Osteocyte (in vitro differentiated cells): ENCODE results near the gene SULT1C2. TPM values are rescaled to one million over a fixed set of nuclear protein-coding genes. Genes with fewer than 3 reads are reported as not detected.

ENCODE experiments used
- DNase-seq: peaks from one replicate; pipeline ENCODE4 v3.0.0; 2021; ENCODE audit warnings: mixed read lengths; ENCODE audit not compliant: unreplicated experiment; ENCODE audit errors: extremely low spot score
- H3K27ac Mint-ChIP-seq: one replicate; pipeline ENCODE4 v1.8.0; 2021; ENCODE audit warnings: mild to moderate bottlenecking, mixed read lengths; ENCODE audit not compliant: unreplicated experiment
- H3K27me3 Mint-ChIP-seq: one replicate; pipeline ENCODE4 v1.8.0; 2021; ENCODE audit warnings: mixed read lengths; ENCODE audit not compliant: unreplicated experiment
- H3K36me3 Mint-ChIP-seq: one replicate; pipeline ENCODE4 v1.8.0; 2021; ENCODE audit warnings: mixed read lengths; ENCODE audit not compliant: unreplicated experiment
- H3K4me1 Mint-ChIP-seq: one replicate; pipeline ENCODE4 v1.8.0; 2021; ENCODE audit warnings: mixed read lengths; ENCODE audit not compliant: unreplicated experiment
- H3K4me3 Mint-ChIP-seq: one replicate; pipeline ENCODE4 v1.8.0; 2021; ENCODE audit warnings: mild to moderate bottlenecking, moderate library complexity, mixed read lengths; ENCODE audit not compliant: unreplicated experiment
- H3K9me3 Mint-ChIP-seq: one replicate; pipeline ENCODE4 v1.8.0; 2021; ENCODE audit warnings: mixed read lengths; ENCODE audit not compliant: unreplicated experiment
- total RNA-seq: library from RNA; stranded (reverse); gene quantifications from 2 replicates; pipeline ENCODE4 v1.2.1, GENCODE V29; 2021
- TF ChIP-seq, protein P1 (sequence below): fragments of 200-600 bp; sonication (generic); IDR thresholded peaks from 2 replicates; pipeline ENCODE4 v1.5.0; 2021; ENCODE audit warnings: antibody characterized with exemption, mild to moderate bottlenecking, moderate library complexity

Gene SULT1C2
- total RNA-seq, 1 donor from 2014 or later, result 1.9 TPM

DNA sequence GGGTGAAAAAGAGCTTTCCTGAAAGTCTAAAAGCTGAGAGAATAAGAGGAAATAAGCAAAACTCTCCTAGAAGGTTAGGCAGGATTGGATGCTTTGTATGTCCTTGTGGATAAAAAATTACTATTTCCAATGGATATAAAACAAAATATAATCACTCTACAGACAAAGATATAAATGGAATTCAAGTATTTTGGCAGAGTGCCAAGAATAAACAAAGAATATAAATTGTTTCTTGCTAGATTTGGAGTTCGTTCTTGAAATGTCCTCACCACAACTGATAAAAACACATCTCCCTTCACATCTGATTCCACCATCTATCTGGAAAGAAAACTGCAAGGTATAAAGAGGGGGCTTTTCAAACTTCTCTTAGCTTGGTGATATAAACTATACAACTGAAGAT lies 35.6 kb upstream of the SULT1C2 start:
- no peaks in the 10 kb centered on the region for H3K4me1 Mint-ChIP-seq
- no peak overlapping the region for H3K4me3 Mint-ChIP-seq
- H3K27ac Mint-ChIP-seq, result no peak overlapping the region
- H3K27me3 Mint-ChIP-seq, result peaks cover 78% of the 10 kb centered on the region
- TF ChIP-seq, protein P1, sequence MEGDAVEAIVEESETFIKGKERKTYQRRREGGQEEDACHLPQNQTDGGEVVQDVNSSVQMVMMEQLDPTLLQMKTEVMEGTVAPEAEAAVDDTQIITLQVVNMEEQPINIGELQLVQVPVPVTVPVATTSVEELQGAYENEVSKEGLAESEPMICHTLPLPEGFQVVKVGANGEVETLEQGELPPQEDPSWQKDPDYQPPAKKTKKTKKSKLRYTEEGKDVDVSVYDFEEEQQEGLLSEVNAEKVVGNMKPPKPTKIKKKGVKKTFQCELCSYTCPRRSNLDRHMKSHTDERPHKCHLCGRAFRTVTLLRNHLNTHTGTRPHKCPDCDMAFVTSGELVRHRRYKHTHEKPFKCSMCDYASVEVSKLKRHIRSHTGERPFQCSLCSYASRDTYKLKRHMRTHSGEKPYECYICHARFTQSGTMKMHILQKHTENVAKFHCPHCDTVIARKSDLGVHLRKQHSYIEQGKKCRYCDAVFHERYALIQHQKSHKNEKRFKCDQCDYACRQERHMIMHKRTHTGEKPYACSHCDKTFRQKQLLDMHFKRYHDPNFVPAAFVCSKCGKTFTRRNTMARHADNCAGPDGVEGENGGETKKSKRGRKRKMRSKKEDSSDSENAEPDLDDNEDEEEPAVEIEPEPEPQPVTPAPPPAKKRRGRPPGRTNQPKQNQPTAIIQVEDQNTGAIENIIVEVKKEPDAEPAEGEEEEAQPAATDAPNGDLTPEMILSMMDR, result no peak
- no peaks in the 10 kb centered on the region for H3K36me3 Mint-ChIP-seq
- H3K9me3 Mint-ChIP-seq, result no peaks in the 10 kb centered on the region
- DNase-seq, result no peak

DNA sequence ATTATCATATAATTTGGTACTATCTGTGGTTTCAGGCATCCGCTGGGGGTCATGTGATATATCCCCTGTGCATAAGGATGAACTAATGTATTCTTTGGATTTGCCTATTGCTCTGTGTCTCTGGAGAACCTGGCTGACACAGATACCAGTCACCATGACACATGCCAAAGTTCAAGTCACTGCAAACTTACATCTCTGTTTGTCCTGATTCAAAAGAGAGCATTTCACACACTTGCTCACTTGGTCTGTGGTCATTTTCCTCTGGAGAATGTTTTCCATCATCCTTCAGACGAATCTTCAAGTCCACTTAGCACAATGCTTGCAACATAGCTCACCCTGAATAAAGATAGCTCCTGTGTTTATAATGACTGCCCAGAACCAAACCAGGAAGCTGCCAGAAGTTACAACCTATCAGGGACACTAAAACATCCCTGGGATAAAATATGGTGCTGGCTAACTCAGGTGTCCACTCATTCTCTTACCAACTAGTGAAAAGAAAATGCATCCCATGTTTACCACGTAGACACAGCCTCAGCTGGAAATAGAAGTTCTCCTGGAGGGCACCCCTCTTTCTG lies 30.9 kb upstream of the SULT1C2 start:
- no peak overlapping the region for H3K4me3 Mint-ChIP-seq
- H3K27ac Mint-ChIP-seq, result no peak overlapping the region
- H3K36me3 Mint-ChIP-seq, result no peaks in the 10 kb centered on the region
- TF ChIP-seq, protein P1, result no peak
- H3K27me3 Mint-ChIP-seq, result peaks cover 74% of the 10 kb centered on the region
- no peaks in the 10 kb centered on the region for H3K4me1 Mint-ChIP-seq
- H3K9me3 Mint-ChIP-seq, result no peaks in the 10 kb centered on the region
- DNase-seq, result no peak

DNA sequence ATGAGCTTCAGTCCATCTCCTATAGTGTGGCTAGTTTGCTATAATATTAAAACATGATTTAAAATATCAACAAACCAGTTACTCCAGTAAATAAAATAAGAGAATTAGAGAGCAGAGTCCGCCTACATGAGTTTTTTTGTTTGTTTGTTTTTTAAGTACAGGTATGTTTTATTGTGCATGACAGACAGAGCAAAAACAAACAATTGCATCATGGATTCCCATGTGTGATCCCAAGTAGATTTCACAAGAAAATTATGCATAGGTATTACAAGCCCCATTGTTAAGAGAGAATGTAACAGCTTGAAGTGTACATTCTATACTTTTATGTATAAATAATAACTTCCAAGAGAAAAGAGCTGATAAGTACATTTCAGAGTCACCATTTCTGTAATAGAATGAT lies 27.9 kb upstream of the SULT1C2 start:
- H3K4me1 Mint-ChIP-seq, result no peaks in the 10 kb centered on the region
- TF ChIP-seq, protein P1, result no peak
- H3K4me3 Mint-ChIP-seq, result no peak overlapping the region
- H3K9me3 Mint-ChIP-seq, result no peaks in the 10 kb centered on the region
- H3K36me3 Mint-ChIP-seq, result no peaks in the 10 kb centered on the region
- DNase-seq, result no peak
- H3K27me3 Mint-ChIP-seq, result peaks cover 71% of the 10 kb centered on the region
- no peak overlapping the region for H3K27ac Mint-ChIP-seq

DNA sequence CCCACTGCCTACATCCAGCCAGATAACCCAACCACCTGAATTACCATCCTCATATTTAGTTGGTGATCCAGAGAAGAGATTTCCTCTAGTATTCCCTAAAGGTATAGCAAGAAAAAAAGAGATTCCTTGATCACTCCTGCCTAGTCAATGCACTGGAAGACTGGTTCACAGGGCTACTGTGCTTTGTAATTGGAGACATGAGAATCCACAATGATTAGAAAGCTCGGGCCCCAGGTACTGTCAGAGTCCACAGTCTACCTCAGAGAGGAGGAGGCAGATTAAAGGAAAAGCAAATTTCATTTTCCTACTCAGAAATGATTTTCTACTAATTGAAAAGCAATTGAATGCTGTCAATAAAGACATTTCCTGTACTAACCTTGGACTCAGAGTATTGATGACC lies 26.7 kb upstream of the SULT1C2 start:
- Mint-ChIP-seq H3K27ac (no peak overlapping the region), H3K27me3 (peaks cover 68% of the 10 kb centered on the region), H3K4me3 (no peak overlapping the region), H3K9me3 (no peaks in the 10 kb centered on the region), H3K4me1 (peaks cover 4% of the 10 kb centered on the region), H3K36me3 (no peaks in the 10 kb centered on the region)
- TF ChIP-seq, protein P1, result no peak
- DNase-seq, result no peak

DNA sequence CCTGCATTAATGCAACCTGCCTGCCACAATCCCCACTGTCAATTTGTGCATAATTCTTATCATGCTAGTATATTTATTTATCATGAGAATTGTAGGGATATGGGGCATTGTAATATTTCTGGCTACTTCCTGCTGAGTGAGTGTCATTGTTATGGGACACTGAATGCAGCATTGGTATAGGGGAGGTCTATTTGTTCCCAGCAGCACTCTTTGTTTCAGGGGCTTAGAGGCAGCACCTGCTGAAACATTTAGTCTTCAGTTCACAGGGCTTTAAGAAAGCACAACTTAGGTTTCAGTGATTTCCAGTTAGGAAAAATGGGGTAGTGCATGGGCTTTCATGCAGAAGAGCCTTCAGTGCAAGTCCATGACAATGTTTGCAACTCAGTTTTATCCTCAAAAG lies 25.3 kb upstream of the SULT1C2 start:
- Mint-ChIP-seq H3K9me3 (no peaks in the 10 kb centered on the region), H3K27me3 (peaks cover 63% of the 10 kb centered on the region), H3K36me3 (no peaks in the 10 kb centered on the region), H3K4me3 (no peak overlapping the region), H3K4me1 (peaks cover 17% of the 10 kb centered on the region), H3K27ac (no peak overlapping the region)
- TF ChIP-seq, protein P1, result no peak
- no peak for DNase-seq
